SKM-1 treated with dmso at 0.1 percent for 144 hours (cell line): ENCODE results near the gene GPR139.

Experiments
- DNase-seq: peaks from one replicate; lab custom pipeline; 2025; ENCODE audit not compliant: unreplicated experiment; lab: John Stamatoyannopoulos, UW

Gene GPR139

DNA sequence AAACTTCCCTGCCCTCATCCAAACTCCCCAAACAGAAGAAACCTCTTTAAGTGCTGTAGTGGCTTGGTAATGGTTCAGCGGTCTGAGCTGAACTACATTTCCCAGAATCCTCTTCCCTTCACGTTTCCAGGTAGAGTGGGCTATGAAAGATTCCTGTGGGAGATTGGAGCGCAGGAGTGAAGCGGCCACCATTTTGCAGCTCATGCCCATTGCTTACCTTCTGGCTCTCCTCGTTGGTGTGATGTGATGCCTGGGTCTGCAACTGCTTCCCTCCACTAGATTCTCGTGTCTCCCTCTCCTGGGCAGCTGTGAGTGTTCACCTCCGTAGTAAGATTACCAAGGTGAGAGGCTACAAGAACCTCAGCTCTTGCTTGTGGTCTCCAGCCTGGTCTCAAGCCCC lies 82.1 kb downstream of the GPR139 start:
- no peak for DNase-seq

DNA sequence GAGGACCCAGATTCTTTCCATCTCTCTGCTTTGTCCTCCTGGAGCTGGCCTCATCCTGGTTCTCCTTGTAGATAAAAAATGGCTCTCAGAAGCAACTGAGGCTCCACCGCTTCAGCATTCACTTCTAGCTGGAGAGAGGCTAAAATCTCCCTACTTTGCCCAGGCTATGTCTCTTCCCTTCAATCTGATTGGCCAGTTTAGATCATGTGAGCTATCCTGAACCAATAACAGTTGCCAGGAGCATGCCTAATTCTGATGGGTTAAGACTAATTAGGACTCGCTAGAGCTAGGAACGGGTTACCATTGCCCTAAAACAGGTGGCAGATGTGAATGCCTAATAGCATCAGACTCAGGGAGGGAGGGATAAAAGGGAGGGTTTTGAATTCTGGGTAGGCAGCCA lies 89.6 kb downstream of the GPR139 start:
- no peak for DNase-seq
